Urinary bladder (tissue), 4 donors: ENCODE measurements around the gene FADS3. TPM values are rescaled to one million over a fixed set of nuclear protein-coding genes. Genes with fewer than 3 reads are reported as not detected.

Source experiments
- DNase-seq: peaks from one replicate; pipeline ENCODE4 v3.0.0-alpha.2; 2015; ENCODE audit errors: extremely low spot score
- H3K27ac ChIP-seq: one replicate; pipeline ENCODE4 v1.5.1; 2013; ENCODE audit warnings: low read depth, mild to moderate bottlenecking, moderate library complexity
- H3K36me3 ChIP-seq: one replicate; pipeline ENCODE4 v1.6.1; 2013; ENCODE audit warnings: mild to moderate bottlenecking, moderate library complexity; ENCODE audit not compliant: insufficient read depth
- H3K4me1 ChIP-seq: one replicate; pipeline ENCODE4 v1.6.1; 2013; ENCODE audit warnings: mild to moderate bottlenecking, moderate library complexity; ENCODE audit not compliant: insufficient read depth
- H3K4me3 ChIP-seq: one replicate; pipeline ENCODE4 v1.5.1; 2013; ENCODE audit warnings: low read depth, low read length
- WGBS: extraction: QIAGEN DNeasy Blood & Tissue Kit; methylation state at CpG from one replicate; pipeline ENCODE4 v1.1.7; 2013; 5-methylcytosine and 5-hydroxymethylcytosine counted together
- polyA plus RNA-seq: library from polyadenylated mRNA; stranded (reverse); fragments of 200-250 nt; gene quantifications from one replicate; pipeline ENCODE4 v1.2.3, GENCODE V29; 2013
- total RNA-seq: library from RNA; depleted of rRNA; stranded (reverse); fragments of >200 nt; gene quantifications from one replicate; pipeline ENCODE4 v1.2.3, GENCODE V29; 2014
- donor health status: healthy with polysubstance abuse.
- donor health status: healthy.

The FADS3 gene
- total and polyA plus RNA-seq, 2 donors = 17.8 to 43.5 TPM

DNA sequence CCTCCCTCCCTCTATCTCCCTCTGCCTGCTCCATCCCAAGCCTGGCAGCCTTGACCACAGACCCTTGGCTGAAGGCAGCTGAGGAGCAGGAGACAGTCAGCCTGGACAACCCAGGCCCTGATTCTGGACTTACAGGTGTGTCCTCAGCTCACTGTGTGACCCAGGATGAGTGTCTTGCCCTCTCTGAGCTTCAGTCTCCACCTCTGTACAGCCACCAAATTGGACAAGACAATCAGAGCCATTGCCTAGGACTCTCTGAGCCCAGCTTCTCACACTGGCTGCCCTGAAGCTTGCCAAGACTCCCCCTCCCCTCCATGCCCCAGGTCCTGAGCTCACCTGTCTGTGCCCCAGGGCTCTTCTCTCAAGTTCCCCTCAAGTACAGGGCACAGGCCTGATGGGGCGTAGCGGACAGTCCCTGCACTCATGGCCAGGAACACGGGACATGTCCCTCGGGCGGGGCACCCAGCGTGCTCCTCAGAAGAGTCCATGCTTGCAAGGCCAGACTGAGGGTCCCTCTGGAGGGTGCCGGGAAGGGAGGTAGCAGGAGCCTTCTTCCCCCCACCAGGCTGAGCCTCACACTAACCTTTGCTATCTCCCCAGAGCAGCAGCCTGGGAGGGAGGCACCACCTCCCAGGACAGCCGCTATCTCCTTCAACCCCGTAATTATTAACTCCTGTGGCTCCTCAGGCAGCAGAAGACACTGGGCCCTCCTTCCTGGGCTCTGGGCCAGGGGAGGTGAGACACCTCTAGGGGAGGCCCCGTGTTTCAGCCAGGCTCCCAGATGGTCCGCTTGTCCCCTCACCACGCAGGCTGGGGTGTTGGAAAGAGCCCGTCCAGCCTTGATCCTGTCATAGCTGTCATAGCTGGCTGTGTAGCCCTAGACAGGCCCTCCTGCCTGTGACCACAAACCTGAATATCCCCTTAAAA is 28.6 kb upstream of the FADS3 start:
- Histone ChIP-seq H3K27ac (no peak overlapping the region), H3K36me3 (no peaks in the 10 kb centered on the region), H3K4me3 (no peak overlapping the region), H3K4me1 (no peaks in the 10 kb centered on the region)
- no peak for DNase-seq
- 71% methylated on average over 13 of the region's 13 CpGs for WGBS

DNA sequence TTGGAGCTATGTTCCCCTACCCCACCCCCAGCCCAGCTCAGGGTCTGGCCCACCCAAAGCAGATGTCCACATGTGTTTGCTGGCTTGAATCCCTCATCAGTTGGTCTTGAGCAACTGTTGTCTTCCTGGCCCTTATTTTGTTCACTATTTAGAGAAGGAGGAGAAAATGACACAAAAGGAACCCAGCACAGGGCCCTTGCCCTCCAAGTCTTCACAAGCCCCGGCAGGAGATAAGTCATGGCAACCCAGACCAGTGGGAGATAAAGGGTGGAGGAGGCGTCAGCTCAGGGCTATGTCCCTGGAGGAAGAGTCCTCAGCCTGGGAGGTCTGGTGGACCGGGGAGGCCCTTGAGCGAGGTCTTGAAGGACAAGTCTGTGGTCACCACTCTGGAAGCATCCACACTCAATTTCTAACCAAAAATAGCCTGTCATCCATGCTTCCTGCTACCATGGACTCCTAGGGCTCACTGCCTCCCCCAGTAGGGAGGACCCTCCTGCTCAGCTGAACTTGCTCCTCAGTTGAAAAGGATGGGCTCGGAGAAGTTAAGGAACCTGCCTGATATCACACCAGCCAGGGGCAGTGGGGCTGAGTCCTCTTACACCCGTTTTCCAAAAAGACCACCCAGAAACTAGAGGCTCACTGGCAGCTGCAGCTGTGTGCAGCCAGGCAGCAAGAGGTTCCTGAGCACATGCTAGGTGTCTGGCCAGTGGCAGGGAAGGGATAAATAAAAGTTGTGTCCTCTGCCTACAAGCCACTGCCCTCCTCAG is 27.8 kb upstream of the FADS3 start:
- DNase-seq = no peak
- Histone ChIP-seq H3K4me3 (no peak overlapping the region), H3K4me1 (no peaks in the 10 kb centered on the region), H3K36me3 (no peaks in the 10 kb centered on the region), H3K27ac (no peak overlapping the region)
- WGBS = 59% methylated on average over 6 of the region's 6 CpGs

DNA sequence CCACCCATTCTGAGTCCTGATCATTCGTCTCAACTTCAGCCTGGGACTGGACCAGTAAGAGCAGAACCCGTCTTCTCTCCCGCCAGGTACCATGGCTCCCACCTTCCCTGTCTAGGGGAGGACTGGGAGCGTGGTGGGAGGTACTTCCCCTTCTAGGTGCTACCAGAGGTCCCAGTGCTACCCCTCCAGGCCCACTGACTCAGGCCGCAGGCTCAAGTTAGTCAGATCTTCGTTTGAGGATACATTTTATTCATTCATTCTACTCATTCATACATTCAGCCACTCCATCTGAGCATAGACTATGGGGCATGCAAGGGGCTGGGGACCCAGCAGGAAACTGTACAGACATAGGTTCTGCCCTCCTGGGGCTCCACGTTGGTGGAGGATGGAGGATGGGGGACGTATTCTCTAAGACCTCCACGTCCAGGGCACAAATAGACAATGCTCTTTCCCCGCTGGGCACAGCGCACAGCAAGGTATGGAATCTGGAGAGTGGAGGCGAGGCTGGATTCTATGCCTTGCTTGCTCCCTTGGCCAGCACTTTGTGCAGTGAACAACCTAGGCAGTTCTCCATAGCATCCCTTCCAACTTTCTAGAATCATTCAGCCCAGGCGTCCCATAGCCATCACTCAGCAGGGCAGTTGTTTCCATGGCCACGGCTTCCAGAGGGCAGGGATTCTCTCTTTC is 27.0 kb upstream of the FADS3 start:
- no peak for DNase-seq
- Histone ChIP-seq H3K36me3 (no peaks in the 10 kb centered on the region), H3K4me1 (no peaks in the 10 kb centered on the region), H3K4me3 (no peak overlapping the region), H3K27ac (peak overlapping the region; percentile 25)
- WGBS = 80% methylated on average over 14 of the region's 14 CpGs

DNA sequence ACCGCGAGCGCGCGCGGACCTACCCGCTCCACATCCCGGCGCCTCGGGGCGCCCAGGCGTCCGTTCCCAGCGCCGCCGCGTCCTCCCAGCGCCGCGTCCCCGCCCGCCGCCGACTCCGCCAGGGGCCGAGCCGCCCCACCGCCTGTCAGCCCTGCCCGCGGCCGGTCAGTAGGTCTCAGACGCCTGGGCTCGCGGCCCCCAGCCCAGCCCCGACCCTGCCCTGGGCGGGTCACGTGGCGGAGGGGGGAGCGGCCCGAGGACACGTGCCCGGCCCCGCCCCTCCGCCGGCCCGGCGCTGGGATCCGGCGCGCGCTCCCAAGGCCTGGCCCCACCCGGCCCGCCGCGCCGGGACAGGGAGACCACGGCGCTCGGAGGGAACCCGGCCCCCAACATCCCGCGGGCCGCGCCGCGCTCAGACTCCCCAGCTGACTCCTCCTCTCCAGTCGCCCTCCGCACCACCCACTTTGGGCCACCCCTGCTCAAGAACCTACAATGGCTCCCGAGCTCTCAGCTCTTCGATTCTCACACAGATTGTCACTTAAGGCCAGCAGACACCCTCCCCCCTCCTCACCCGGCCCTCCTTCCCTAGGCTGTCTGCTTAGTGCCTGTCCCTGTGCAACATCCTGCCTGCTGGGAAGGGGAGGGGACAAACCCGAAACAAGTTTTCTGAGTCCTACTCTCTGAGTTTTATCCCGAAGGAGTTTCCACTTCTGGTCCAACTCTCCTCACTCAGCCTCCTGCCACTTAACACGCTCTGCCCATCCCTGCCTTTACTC is 26.2 kb upstream of the FADS3 start, which contains the start of gene RAB3IL1:
RAB3IL1 (minus strand) TSS at position 233 of the 776 bp plus-strand sequence; CDS start at position 34, 199 bp downstream.
- Histone ChIP-seq H3K36me3 (no peaks in the 10 kb centered on the region), H3K27ac (peak within 1 kb of the TSS; percentile 48), H3K4me3 (peak within 1 kb of the TSS; percentile 81), H3K4me1 (no peaks in the 10 kb centered on the region)
- WGBS = 2% methylated on average over 74 of the region's 74 CpGs
- DNase-seq = no peak

DNA sequence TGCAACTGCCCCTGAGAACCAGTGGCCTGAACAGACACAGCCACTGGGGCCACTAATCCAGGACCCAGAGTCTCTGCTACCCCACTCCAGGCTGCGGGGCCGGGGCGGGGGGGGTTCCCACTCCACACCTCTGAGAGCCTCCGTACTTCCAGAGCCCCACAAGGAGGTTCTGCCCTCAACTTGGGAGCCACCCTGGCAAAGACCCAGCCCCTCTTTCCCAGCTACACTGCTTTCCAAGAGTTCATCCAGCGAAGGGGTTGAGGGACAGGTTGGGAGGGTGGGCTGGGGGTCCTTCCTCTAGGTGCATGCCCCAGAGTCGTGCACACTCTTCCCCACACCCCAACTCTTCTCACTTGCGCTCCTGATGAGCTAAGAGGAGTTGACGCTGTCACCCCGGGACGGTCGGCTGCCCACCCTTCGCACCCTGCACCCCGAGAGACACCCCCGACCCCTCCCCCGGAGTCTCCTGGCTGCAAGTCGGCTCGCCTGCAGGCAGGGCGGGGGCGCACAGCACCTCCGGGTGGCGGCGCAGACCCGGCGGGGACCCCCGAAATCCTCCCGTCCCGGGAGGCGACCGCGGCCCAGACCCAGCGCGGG is 25.5 kb upstream of the FADS3 start:
- Histone ChIP-seq H3K4me1 (no peaks in the 10 kb centered on the region), H3K4me3 (peak overlapping the region; percentile 81), H3K27ac (peak overlapping the region; percentile 48), H3K36me3 (no peaks in the 10 kb centered on the region)
- DNase-seq = no peak
- 4% methylated on average over 32 of the region's 32 CpGs for WGBS

DNA sequence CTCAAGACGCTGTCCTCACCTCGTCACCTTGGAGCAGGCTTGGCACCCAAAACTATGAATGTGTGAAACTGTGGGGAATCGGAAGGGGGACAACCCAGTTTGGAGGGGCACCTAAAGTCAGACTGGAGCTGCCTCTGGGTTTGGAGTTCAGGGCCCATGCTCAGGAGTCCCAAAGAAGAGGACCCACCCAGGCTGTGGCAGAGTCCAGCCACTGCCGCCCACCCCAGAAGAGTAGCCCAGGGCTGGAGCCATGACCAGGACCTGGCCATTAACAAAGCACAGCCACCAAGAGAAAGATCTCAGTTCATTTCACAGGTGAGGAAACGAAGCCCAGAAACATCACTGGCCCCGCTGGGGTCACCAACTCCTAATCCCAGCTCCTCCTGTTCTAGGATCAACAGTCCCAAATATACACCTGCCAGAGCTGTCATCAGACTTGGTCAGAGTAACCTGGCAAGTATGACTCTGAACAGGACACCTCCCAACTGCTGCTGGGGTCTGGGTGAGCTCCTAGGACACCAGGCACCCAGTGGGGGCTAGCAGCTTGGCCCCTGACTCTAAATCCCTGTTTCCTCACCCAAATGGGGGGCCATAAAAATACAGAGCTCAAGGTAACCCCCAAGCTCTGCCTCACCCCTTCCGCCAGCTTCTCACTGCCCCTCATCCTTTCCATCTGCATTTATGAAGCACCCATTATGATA is 23.3 kb upstream of the FADS3 start:
- H3K36me3 ChIP-seq = no peaks in the 10 kb centered on the region
- H3K27ac ChIP-seq = no peak overlapping the region
- no peak overlapping the region for H3K4me3 ChIP-seq
- no peak for DNase-seq
- no peaks in the 10 kb centered on the region for H3K4me1 ChIP-seq
- WGBS = 91% methylated on average over 7 of the region's 7 CpGs

DNA sequence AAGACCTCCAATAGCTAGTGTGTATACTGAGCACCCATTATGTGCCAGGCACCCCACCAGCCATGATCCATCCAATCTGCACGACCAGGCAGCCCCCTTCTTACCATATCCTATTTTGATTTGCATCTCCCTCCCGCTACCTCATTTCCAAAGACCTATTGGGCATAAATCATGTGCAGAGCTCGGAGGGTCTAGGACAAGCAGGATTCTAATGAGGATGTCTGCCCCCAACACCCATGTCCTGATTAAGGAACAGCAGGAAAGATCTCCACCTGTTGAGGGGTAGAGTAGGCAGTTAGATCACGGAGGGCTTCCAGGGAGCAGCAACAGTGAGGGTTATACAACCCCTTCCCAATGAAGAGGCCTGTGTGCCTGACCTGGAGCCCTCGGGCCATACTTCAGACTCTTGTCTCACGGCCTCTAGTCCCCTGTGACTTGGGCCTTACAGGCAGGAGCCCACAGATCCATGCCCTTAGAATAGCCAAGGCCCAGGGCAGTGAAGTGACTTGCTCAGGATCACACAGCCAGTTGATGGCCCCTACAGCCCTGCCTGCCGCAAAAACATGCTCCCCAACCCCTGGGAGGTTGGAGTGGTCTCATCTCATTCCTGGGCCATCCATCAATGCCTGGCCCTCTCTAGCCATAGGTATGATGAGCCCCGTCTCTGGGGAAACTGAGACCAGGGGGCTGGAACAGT is 22.5 kb upstream of the FADS3 start:
- Histone ChIP-seq H3K36me3 (no peaks in the 10 kb centered on the region), H3K4me1 (no peaks in the 10 kb centered on the region), H3K4me3 (no peak overlapping the region), H3K27ac (no peak overlapping the region)
- no peak for DNase-seq
- 81% methylated on average over 8 of the region's 8 CpGs for WGBS

DNA sequence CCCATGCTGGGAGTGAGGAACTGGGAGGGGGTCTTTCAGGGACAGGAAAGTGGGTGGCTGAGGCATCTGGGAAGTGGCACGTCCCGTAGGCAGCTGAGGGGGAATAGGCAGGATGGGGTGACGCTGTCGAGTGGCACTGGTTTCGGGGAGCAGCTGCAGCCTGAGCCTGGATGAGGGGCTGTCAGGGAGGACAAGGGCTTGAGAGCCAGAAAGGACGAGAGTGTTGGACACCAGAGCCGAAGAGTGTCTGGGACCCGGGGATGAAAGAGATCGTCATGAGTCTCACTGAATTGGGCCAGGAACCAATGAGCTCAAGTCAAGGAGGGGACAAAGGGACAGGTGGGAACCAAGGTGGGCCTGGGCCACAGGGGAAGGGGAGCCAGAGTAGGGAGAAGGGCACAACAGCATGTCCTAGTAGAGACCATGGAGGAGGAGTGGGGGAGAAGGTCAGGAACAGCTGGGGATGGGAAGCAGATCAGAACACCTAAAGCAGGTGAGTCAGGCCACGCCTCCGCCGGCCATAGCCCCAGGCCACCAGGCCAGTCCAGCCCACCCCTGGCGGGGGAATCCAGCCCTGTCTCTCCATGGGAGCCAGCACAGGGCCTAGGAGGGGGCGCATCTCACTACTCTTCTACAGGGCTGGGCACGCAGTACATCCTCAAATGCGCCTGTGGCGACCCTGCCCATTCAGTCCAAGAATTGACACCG is 21.8 kb upstream of the FADS3 start:
- 81% methylated on average over 18 of the region's 18 CpGs for WGBS
- no peaks in the 10 kb centered on the region for H3K4me1 ChIP-seq
- DNase-seq = no peak
- no peak overlapping the region for H3K27ac ChIP-seq
- no peaks in the 10 kb centered on the region for H3K36me3 ChIP-seq
- no peak overlapping the region for H3K4me3 ChIP-seq

DNA sequence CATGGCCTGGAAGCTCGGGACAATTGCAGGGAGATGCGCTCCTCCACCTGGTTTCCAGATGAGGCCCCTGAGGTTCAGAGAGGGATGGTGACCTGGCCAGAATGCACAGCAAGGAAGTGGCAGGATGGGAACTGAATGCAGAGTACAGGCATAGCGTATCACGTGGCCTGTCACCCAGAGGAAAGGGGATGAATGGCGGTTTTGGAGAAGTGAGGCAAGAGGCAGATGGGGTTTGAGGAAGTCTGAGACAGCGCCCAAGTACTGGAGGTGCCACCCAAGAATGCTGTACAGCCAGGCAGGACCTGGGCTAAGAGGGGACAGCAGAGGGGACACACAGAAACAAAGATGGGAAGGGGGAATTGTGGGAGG is 21.2 kb upstream of the FADS3 start:
- no peaks in the 10 kb centered on the region for H3K36me3 ChIP-seq
- 90% methylated on average over 6 of the region's 6 CpGs for whole genome bisulfite sequencing
- H3K4me3 ChIP-seq = no peak overlapping the region
- H3K27ac ChIP-seq = no peak overlapping the region
- H3K4me1 ChIP-seq = no peaks in the 10 kb centered on the region
- DNase-seq = no peak

DNA sequence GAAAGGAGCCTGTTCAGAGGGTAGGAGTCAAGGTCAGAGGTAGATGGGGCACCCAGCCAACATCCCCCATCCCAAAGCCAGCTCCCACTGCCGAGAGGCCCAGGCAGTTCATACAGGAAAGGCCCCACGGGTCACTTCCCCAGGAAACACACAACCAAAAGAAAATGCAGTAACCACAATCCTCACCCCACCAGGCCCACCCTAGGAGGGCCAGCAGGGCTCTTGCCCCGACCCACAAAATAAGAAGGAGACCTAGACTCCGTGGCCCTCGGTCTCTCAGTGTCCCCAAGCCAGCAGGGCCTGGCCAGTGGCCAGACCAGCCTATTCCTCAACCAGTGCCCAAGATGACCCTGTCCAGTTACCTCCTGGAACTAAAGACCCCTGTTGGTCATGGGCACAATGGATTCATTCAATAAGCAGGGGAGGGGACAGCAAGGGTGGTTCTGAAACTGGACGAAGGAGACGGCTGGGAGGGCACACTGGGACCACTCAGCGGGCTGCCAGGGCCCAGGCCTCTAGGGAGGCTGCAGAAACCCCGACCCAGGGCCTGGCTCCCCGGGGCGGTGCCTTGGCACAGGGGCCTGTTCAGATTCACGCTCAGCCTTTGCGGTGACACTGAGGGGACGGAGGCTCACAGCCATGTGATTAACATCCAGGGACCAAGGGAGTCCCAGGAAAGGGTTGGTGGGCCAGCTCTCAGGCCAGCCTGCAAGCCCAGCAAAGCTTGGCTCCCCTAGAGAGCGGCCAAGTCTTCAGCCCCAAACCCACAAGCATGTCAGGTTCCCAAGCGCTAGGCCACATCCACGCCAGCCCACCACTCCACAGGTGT is 20.6 kb upstream of the FADS3 start:
- no peak for DNase-seq
- no peaks in the 10 kb centered on the region for H3K36me3 ChIP-seq
- H3K4me1 ChIP-seq = no peaks in the 10 kb centered on the region
- 74% methylated on average over 17 of the region's 17 CpGs for WGBS
- no peak overlapping the region for H3K27ac ChIP-seq
- H3K4me3 ChIP-seq = no peak overlapping the region
